ENCODE results near the gene TAOK2. TPM values are rescaled to one million over a fixed set of nuclear protein-coding genes. Genes with fewer than 3 reads are reported as not detected.

TAOK2 gene
- total RNA-seq, 1 experiment from 2014 or later, result 99.4 TPM

DNA sequence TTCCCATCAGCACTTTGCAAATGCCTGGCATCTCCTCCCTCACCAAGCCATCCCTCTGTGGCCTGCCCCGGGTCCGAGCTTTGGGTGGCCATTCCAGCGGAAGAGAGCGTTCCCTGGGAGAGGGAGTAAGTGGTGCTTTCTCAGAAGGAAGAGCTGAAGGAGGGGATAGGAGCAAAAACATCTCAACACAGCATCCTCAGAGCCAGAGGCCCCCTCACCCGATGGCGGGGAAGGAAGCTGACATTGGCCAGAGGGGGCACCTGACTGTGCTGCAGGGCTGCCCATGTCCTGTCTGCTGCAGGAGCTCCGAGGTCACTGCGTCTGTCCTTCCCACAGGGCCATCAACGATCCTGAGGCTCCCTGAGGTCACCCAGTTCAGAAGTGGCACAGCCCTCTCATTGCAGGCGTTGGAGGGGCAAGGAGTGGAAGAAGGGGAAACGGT is 57.8 kb downstream of the TAOK2 start:
- Histone ChIP-seq H3K36me3 (ENCODE audit: control insufficient read depth, insufficient read depth, low read length) (no peaks in the 10 kb centered on the region), H3K9me3 (ENCODE audit: control insufficient read depth, insufficient read depth, low read depth, low read length) (no peaks in the 10 kb centered on the region), H3K4me1 (ENCODE audit: control insufficient read depth, insufficient read depth, low read length) (peaks cover 9% of the 10 kb centered on the region), H3K27me3 (ENCODE audit: control insufficient read depth, insufficient read depth, low read length) (no peaks in the 10 kb centered on the region), H3K27ac (ENCODE audit: low read length) (no peak overlapping the region), H3K4me3 (ENCODE audit: low read depth in 2 of 2, low read length in 2 of 2) (peak overlapping the region; percentile 25 to 34; a peak in 3 of 4 replicates)
- no TSS peak for BruUV-seq (replicated peaks)
- in situ Hi-C loops (cut with HindIII; ENCODE audit: low pct_unique_long_range_greater_than_20kb, low sequenced_read_pairs) (no loop called here), intact Hi-C loops (cut with micrococcal nuclease; ENCODE audit: unreplicated experiment) (no loop called here)
- CTCF ChIA-PET, result interaction anchor here (0.5 to 1.3 kb wide), 8 partner anchors 12 to 474 kb away, joined by 3 to 9 read pairs (median 4); no protein-coding TSS in a partner anchor
- TF ChIP-seq POLR2AphosphoS5 (IDR thresholded peaks at IDR 0.05; ENCODE audit: low read depth, low read length) (no peak), SIN3A (IDR thresholded peaks at IDR 0.05; ENCODE audit: borderline replicate concordance, insufficient read depth, low read depth, low read length) (no peak), TCF7L2 (IDR thresholded peaks at IDR 0.05; ENCODE audit: low read depth, low read length) (no peak)
- TF ChIP-seq, protein P1, sequence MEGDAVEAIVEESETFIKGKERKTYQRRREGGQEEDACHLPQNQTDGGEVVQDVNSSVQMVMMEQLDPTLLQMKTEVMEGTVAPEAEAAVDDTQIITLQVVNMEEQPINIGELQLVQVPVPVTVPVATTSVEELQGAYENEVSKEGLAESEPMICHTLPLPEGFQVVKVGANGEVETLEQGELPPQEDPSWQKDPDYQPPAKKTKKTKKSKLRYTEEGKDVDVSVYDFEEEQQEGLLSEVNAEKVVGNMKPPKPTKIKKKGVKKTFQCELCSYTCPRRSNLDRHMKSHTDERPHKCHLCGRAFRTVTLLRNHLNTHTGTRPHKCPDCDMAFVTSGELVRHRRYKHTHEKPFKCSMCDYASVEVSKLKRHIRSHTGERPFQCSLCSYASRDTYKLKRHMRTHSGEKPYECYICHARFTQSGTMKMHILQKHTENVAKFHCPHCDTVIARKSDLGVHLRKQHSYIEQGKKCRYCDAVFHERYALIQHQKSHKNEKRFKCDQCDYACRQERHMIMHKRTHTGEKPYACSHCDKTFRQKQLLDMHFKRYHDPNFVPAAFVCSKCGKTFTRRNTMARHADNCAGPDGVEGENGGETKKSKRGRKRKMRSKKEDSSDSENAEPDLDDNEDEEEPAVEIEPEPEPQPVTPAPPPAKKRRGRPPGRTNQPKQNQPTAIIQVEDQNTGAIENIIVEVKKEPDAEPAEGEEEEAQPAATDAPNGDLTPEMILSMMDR (IDR thresholded peaks at IDR 0.05), result no peak
- TF ChIP-seq, protein P2, sequence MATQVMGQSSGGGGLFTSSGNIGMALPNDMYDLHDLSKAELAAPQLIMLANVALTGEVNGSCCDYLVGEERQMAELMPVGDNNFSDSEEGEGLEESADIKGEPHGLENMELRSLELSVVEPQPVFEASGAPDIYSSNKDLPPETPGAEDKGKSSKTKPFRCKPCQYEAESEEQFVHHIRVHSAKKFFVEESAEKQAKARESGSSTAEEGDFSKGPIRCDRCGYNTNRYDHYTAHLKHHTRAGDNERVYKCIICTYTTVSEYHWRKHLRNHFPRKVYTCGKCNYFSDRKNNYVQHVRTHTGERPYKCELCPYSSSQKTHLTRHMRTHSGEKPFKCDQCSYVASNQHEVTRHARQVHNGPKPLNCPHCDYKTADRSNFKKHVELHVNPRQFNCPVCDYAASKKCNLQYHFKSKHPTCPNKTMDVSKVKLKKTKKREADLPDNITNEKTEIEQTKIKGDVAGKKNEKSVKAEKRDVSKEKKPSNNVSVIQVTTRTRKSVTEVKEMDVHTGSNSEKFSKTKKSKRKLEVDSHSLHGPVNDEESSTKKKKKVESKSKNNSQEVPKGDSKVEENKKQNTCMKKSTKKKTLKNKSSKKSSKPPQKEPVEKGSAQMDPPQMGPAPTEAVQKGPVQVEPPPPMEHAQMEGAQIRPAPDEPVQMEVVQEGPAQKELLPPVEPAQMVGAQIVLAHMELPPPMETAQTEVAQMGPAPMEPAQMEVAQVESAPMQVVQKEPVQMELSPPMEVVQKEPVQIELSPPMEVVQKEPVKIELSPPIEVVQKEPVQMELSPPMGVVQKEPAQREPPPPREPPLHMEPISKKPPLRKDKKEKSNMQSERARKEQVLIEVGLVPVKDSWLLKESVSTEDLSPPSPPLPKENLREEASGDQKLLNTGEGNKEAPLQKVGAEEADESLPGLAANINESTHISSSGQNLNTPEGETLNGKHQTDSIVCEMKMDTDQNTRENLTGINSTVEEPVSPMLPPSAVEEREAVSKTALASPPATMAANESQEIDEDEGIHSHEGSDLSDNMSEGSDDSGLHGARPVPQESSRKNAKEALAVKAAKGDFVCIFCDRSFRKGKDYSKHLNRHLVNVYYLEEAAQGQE (IDR thresholded peaks at IDR 0.05; ENCODE audit: insufficient read depth in 1 of 2, low read depth in 2 of 2, low read length in 1 of 2), result no peak
- peak; percentile 36; the same call in 1 of the 2 replicates for ATAC-seq
- DNase-seq (ENCODE audit: low read depth, low spot score), result no peak
- POLR2A ChIA-PET, result no interaction called here

DNA sequence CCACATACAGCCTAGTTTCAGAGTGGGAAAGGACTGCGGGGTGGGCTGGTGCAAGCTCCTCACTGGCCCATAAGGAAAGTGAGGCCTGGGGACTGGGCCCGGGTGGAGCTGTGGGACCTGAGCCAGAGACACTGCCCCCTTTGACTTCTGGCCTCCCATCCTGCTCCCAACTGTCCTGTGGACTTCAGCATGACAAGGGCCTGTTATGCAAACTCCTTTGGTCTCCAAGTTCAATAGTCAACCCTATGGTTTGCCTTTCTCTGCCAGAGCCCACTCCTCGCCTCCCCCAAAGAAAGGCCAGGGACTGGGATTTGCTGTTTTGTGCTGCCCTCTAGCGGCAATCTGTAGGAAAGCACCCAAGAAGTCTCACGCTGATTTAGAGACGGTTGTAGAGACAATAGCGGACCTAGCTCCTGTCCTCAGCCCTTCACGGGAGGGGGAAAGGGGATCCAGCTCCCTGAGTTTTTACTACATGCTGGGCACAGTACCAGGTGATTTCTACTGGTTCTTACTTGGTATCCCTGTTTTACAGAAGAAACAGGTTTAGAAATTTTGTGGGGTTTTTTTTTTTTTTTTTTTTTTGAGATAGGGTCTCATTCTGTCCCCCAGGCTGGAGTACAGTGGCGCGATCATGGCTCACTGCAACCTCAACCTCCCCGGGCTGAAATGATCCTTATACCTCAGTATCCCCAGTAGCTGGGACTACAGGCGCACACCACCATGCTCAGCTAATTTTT is 58.6 kb downstream of the TAOK2 start:
- intact Hi-C loops (cut with micrococcal nuclease; ENCODE audit: unreplicated experiment) (no loop called here), in situ Hi-C loops (cut with HindIII; ENCODE audit: low pct_unique_long_range_greater_than_20kb, low sequenced_read_pairs) (no loop called here)
- POLR2A ChIA-PET, result interaction anchor here (0.5 kb wide), 1 partner anchor 16 kb away, joined by 3 read pairs; no protein-coding TSS in a partner anchor
- Histone ChIP-seq H3K36me3 (ENCODE audit: control insufficient read depth, insufficient read depth, low read length) (no peaks in the 10 kb centered on the region), H3K4me3 (ENCODE audit: low read depth in 2 of 2, low read length in 2 of 2) (no peak overlapping the region), H3K9me3 (ENCODE audit: control insufficient read depth, insufficient read depth, low read depth, low read length) (no peaks in the 10 kb centered on the region), H3K27me3 (ENCODE audit: control insufficient read depth, insufficient read depth, low read length) (no peaks in the 10 kb centered on the region), H3K27ac (ENCODE audit: low read length) (no peak overlapping the region), H3K4me1 (ENCODE audit: control insufficient read depth, insufficient read depth, low read length) (peaks cover 9% of the 10 kb centered on the region)
- TF ChIP-seq, protein P1 (IDR thresholded peaks at IDR 0.05), result peak; percentile 91
- TF ChIP-seq, protein P2 (IDR thresholded peaks at IDR 0.05; ENCODE audit: insufficient read depth in 1 of 2, low read depth in 2 of 2, low read length in 1 of 2), result no peak
- ATAC-seq (peak; percentile 72), DNase-seq (ENCODE audit: low read depth, low spot score) (no peak)
- no TSS peak for BruUV-seq (replicated peaks)
- CTCF ChIA-PET, result interaction anchor here (0.5 to 1.3 kb wide), 13 partner anchors 9 to 332 kb away, joined by 3 to 12 read pairs (median 5); partner anchors contain the start of gene CDIPT

Measured in Panc1 (cell line).